ENCODE results near the gene A2M.

The A2M gene

GRCh38 chr12:9051158-9051550 lies 64.6 kb downstream of the A2M start:
- Histone ChIP-seq H3K27me3 (ENCODE audit: control insufficient read depth, insufficient read depth, low read length) (no peaks in the 10 kb centered on the region), H3K27ac (ENCODE audit: low read depth, low read length) (no peak overlapping the region), H3K4me1 (ENCODE audit: control insufficient read depth, insufficient read depth, low read length) (no peaks in the 10 kb centered on the region), H3K4me3 (ENCODE audit: low read length) (no peak overlapping the region), H3K9ac (ENCODE audit: low read length) (no peak overlapping the region), H3K36me3 (ENCODE audit: control insufficient read depth, insufficient read depth, low read length) (no peaks in the 10 kb centered on the region)

GRCh38 chr12:9050521-9051157 lies 65.1 kb downstream of the A2M start:
- Histone ChIP-seq H3K36me3 (ENCODE audit: control insufficient read depth, insufficient read depth, low read length) (no peaks in the 10 kb centered on the region), H3K27me3 (ENCODE audit: control insufficient read depth, insufficient read depth, low read length) (no peaks in the 10 kb centered on the region), H3K27ac (ENCODE audit: low read depth, low read length) (no peak overlapping the region), H3K4me3 (ENCODE audit: low read length) (no peak overlapping the region), H3K4me1 (ENCODE audit: control insufficient read depth, insufficient read depth, low read length) (no peaks in the 10 kb centered on the region), H3K9ac (ENCODE audit: low read length) (no peak overlapping the region)

- no peaks in the 10 kb centered on the region for H3K36me3 ChIP-seq (ENCODE audit: control insufficient read depth, insufficient read depth, low read length)
- H3K4me3 ChIP-seq (ENCODE audit: low read length): no peak overlapping the region
- no peak overlapping the region for H3K27ac ChIP-seq (ENCODE audit: low read depth, low read length)
- H3K9ac ChIP-seq (ENCODE audit: low read length): no peak overlapping the region
- no peaks in the 10 kb centered on the region for H3K27me3 ChIP-seq (ENCODE audit: control insufficient read depth, insufficient read depth, low read length)
- H3K4me1 ChIP-seq (ENCODE audit: control insufficient read depth, insufficient read depth, low read length): no peaks in the 10 kb centered on the region
These were observed 66.1 kb downstream of the A2M start for GRCh38 chr12:9049520-9050133.

- Histone ChIP-seq H3K9ac (ENCODE audit: low read length) (no peak overlapping the region), H3K4me1 (ENCODE audit: control insufficient read depth, insufficient read depth, low read length) (no peaks in the 10 kb centered on the region), H3K27ac (ENCODE audit: low read depth, low read length) (no peak overlapping the region), H3K4me3 (ENCODE audit: low read length) (no peak overlapping the region), H3K36me3 (ENCODE audit: control insufficient read depth, insufficient read depth, low read length) (no peaks in the 10 kb centered on the region), H3K27me3 (ENCODE audit: control insufficient read depth, insufficient read depth, low read length) (no peaks in the 10 kb centered on the region)
These were observed 66.8 kb downstream of the A2M start for GRCh38 chr12:9048930-9049329.

- Histone ChIP-seq H3K36me3 (ENCODE audit: control insufficient read depth, insufficient read depth, low read length) (no peaks in the 10 kb centered on the region), H3K27me3 (ENCODE audit: control insufficient read depth, insufficient read depth, low read length) (no peaks in the 10 kb centered on the region), H3K4me3 (ENCODE audit: low read length) (no peak overlapping the region), H3K4me1 (ENCODE audit: control insufficient read depth, insufficient read depth, low read length) (no peaks in the 10 kb centered on the region), H3K9ac (ENCODE audit: low read length) (no peak overlapping the region), H3K27ac (ENCODE audit: low read depth, low read length) (no peak overlapping the region)
These were observed 68.6 kb downstream of the A2M start for GRCh38 chr12:9047105-9047504.

GRCh38 chr12:9043766-9044165 lies 72.0 kb downstream of the A2M start:
- no peak overlapping the region for H3K27ac ChIP-seq (ENCODE audit: low read depth, low read length)
- H3K27me3 ChIP-seq (ENCODE audit: control insufficient read depth, insufficient read depth, low read length): no peaks in the 10 kb centered on the region
- H3K9ac ChIP-seq (ENCODE audit: low read length): no peak overlapping the region
- no peak overlapping the region for H3K4me3 ChIP-seq (ENCODE audit: low read length)
- no peaks in the 10 kb centered on the region for H3K4me1 ChIP-seq (ENCODE audit: control insufficient read depth, insufficient read depth, low read length)
- no peaks in the 10 kb centered on the region for H3K36me3 ChIP-seq (ENCODE audit: control insufficient read depth, insufficient read depth, low read length)

GRCh38 chr12:9041321-9041720 lies 74.4 kb downstream of the A2M start:
- no peak overlapping the region for H3K9ac ChIP-seq (ENCODE audit: low read length)
- no peaks in the 10 kb centered on the region for H3K4me1 ChIP-seq (ENCODE audit: control insufficient read depth, insufficient read depth, low read length)
- H3K36me3 ChIP-seq (ENCODE audit: control insufficient read depth, insufficient read depth, low read length): no peaks in the 10 kb centered on the region
- no peak overlapping the region for H3K4me3 ChIP-seq (ENCODE audit: low read length)
- no peaks in the 10 kb centered on the region for H3K27me3 ChIP-seq (ENCODE audit: control insufficient read depth, insufficient read depth, low read length)
- no peak overlapping the region for H3K27ac ChIP-seq (ENCODE audit: low read depth, low read length)

GRCh38 chr12:9040484-9041186 lies 75.1 kb downstream of the A2M start:
- Histone ChIP-seq H3K36me3 (ENCODE audit: control insufficient read depth, insufficient read depth, low read length) (no peaks in the 10 kb centered on the region), H3K4me1 (ENCODE audit: control insufficient read depth, insufficient read depth, low read length) (no peaks in the 10 kb centered on the region), H3K27me3 (ENCODE audit: control insufficient read depth, insufficient read depth, low read length) (no peaks in the 10 kb centered on the region), H3K4me3 (ENCODE audit: low read length) (no peak overlapping the region), H3K27ac (ENCODE audit: low read depth, low read length) (no peak overlapping the region), H3K9ac (ENCODE audit: low read length) (no peak overlapping the region)

GRCh38 chr12:9039397-9039977 lies 76.2 kb downstream of the A2M start:
- H3K9ac ChIP-seq (ENCODE audit: low read length): no peak overlapping the region
- H3K4me1 ChIP-seq (ENCODE audit: control insufficient read depth, insufficient read depth, low read length): no peaks in the 10 kb centered on the region
- no peaks in the 10 kb centered on the region for H3K36me3 ChIP-seq (ENCODE audit: control insufficient read depth, insufficient read depth, low read length)
- no peaks in the 10 kb centered on the region for H3K27me3 ChIP-seq (ENCODE audit: control insufficient read depth, insufficient read depth, low read length)
- no peak overlapping the region for H3K27ac ChIP-seq (ENCODE audit: low read depth, low read length)
- H3K4me3 ChIP-seq (ENCODE audit: low read length): no peak overlapping the region

GRCh38 chr12:9037431-9037830 lies 78.3 kb downstream of the A2M start:
- Histone ChIP-seq H3K36me3 (ENCODE audit: control insufficient read depth, insufficient read depth, low read length) (no peaks in the 10 kb centered on the region), H3K4me1 (ENCODE audit: control insufficient read depth, insufficient read depth, low read length) (no peaks in the 10 kb centered on the region), H3K27me3 (ENCODE audit: control insufficient read depth, insufficient read depth, low read length) (no peaks in the 10 kb centered on the region), H3K4me3 (ENCODE audit: low read length) (no peak overlapping the region), H3K27ac (ENCODE audit: low read depth, low read length) (no peak overlapping the region), H3K9ac (ENCODE audit: low read length) (no peak overlapping the region)

GRCh38 chr12:9036227-9036626 lies 79.5 kb downstream of the A2M start:
- H3K4me1 ChIP-seq (ENCODE audit: control insufficient read depth, insufficient read depth, low read length): no peaks in the 10 kb centered on the region
- H3K4me3 ChIP-seq (ENCODE audit: low read length): no peak overlapping the region
- no peaks in the 10 kb centered on the region for H3K36me3 ChIP-seq (ENCODE audit: control insufficient read depth, insufficient read depth, low read length)
- H3K9ac ChIP-seq (ENCODE audit: low read length): no peak overlapping the region
- no peak overlapping the region for H3K27ac ChIP-seq (ENCODE audit: low read depth, low read length)
- no peaks in the 10 kb centered on the region for H3K27me3 ChIP-seq (ENCODE audit: control insufficient read depth, insufficient read depth, low read length)

GRCh38 chr12:9034095-9034494 lies 81.6 kb downstream of the A2M start:
- Histone ChIP-seq H3K36me3 (ENCODE audit: control insufficient read depth, insufficient read depth, low read length) (no peaks in the 10 kb centered on the region), H3K4me3 (ENCODE audit: low read length) (no peak overlapping the region), H3K4me1 (ENCODE audit: control insufficient read depth, insufficient read depth, low read length) (no peaks in the 10 kb centered on the region), H3K27me3 (ENCODE audit: control insufficient read depth, insufficient read depth, low read length) (no peaks in the 10 kb centered on the region), H3K9ac (ENCODE audit: low read length) (no peak overlapping the region), H3K27ac (ENCODE audit: low read depth, low read length) (no peak overlapping the region)
